ENCODE results near the gene OR4P4. TPM values are rescaled to one million over a fixed set of nuclear protein-coding genes. Genes with fewer than 3 reads are reported as not detected.

Gene OR4P4
- total RNA-seq, 1 donor from 2014 or later = not detected

DNA sequence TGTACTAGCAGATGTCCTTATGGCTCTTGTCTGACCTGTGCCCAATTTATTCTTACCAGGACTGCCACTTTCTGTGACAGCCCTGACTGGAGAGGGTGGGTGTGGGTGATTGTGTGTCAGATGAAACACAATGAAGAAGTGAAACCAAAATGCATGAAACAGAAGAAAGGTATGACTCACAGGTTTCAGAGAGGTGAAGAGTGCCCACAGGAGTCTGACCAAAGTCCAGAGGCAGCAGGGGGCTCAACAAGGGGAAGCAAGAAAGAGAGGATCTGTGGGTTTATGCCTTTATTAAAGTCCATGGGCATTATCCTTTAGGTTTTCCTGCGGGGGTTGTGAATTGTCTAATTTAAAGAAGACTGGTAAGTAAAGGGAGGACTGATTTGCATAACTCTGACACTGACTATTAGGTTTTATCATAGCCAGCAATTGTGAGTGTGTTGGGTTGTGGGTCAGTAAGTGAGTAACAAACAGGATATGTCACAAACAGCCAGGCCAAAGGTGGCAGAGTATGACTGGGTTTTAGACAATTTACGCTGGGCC lies 23.2 kb downstream of the OR4P4 start:
- Histone ChIP-seq H2AFZ (replicated peaks) (no peak overlapping the region), H3K9ac (no peak overlapping the region), H3K27ac (no peak overlapping the region), H3K27me3 (no peaks in the 10 kb centered on the region), H3K79me2 (ENCODE audit: low read depth) (no peaks in the 10 kb centered on the region), H3K4me1 (no peaks in the 10 kb centered on the region), H3K36me3 (no peaks in the 10 kb centered on the region), H3F3A (ENCODE audit: low read depth) (no peaks in the 10 kb centered on the region), H3K9me3 (ENCODE audit: low read depth) (no peaks in the 10 kb centered on the region), H3K4me2 (no peak overlapping the region), H4K20me1 (ENCODE audit: low read depth) (no peaks in the 10 kb centered on the region), H3K4me3 (no peak overlapping the region)
- H3K4me1 Mint-ChIP-seq = no peaks in the 10 kb centered on the region
- H3K27me3 Mint-ChIP-seq (ENCODE audit: insufficient read depth, low read depth) = no peaks in the 10 kb centered on the region
- no peak overlapping the region for H3K27ac Mint-ChIP-seq
- TF ChIP-seq EZH2phosphoT487 (IDR thresholded peaks at IDR 0.05) = no peak
- TF ChIP-seq, protein P1, sequence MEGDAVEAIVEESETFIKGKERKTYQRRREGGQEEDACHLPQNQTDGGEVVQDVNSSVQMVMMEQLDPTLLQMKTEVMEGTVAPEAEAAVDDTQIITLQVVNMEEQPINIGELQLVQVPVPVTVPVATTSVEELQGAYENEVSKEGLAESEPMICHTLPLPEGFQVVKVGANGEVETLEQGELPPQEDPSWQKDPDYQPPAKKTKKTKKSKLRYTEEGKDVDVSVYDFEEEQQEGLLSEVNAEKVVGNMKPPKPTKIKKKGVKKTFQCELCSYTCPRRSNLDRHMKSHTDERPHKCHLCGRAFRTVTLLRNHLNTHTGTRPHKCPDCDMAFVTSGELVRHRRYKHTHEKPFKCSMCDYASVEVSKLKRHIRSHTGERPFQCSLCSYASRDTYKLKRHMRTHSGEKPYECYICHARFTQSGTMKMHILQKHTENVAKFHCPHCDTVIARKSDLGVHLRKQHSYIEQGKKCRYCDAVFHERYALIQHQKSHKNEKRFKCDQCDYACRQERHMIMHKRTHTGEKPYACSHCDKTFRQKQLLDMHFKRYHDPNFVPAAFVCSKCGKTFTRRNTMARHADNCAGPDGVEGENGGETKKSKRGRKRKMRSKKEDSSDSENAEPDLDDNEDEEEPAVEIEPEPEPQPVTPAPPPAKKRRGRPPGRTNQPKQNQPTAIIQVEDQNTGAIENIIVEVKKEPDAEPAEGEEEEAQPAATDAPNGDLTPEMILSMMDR (IDR thresholded peaks at IDR 0.05) = no peak
- no peak for TF ChIP-seq EZH2 (IDR thresholded peaks at IDR 0.05)
- no peak for DNase-seq (ENCODE audit: low spot score)
- H3K36me3 Mint-ChIP-seq = no peaks in the 10 kb centered on the region
- no peak overlapping the region for H3K4me3 Mint-ChIP-seq
- peaks cover 3% of the 10 kb centered on the region for H3K9me3 Mint-ChIP-seq

DNA sequence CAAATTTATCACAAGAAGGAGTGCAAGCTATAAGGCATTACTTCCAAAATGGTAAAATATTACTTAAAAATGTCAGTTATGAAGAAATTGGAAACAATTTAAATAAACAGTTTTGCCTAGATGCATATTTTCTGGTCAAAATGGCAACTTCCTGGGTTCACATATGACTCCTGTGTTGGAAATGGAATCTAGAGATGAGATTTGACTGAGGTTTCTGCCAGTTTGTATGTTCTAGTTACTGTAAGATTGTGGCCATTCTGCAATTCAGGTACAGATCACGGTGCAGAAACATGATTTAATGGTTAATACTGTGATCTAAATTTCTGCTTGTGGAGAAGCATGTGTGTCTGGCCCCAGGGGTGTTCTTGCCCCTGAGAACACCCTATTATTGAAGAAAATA lies 23.7 kb downstream of the OR4P4 start:
- Histone ChIP-seq H3K36me3 (no peaks in the 10 kb centered on the region), H3K9me3 (ENCODE audit: low read depth) (no peaks in the 10 kb centered on the region), H4K20me1 (ENCODE audit: low read depth) (no peaks in the 10 kb centered on the region), H3K4me3 (no peak overlapping the region), H3K27ac (no peak overlapping the region), H3F3A (ENCODE audit: low read depth) (no peaks in the 10 kb centered on the region), H3K79me2 (ENCODE audit: low read depth) (no peaks in the 10 kb centered on the region), H3K4me2 (no peak overlapping the region), H2AFZ (replicated peaks) (no peak overlapping the region), H3K9ac (no peak overlapping the region), H3K27me3 (no peaks in the 10 kb centered on the region), H3K4me1 (no peaks in the 10 kb centered on the region)
- DNase-seq (ENCODE audit: low spot score) = no peak
- TF ChIP-seq, protein P1 (IDR thresholded peaks at IDR 0.05) = no peak
- TF ChIP-seq EZH2phosphoT487 (IDR thresholded peaks at IDR 0.05) (no peak), EZH2 (IDR thresholded peaks at IDR 0.05) (no peak)
- Mint-ChIP-seq H3K4me3 (no peak overlapping the region), H3K9me3 (peaks cover 3% of the 10 kb centered on the region), H3K27me3 (ENCODE audit: insufficient read depth, low read depth) (no peaks in the 10 kb centered on the region), H3K27ac (no peak overlapping the region), H3K4me1 (no peaks in the 10 kb centered on the region), H3K36me3 (no peaks in the 10 kb centered on the region)

DNA sequence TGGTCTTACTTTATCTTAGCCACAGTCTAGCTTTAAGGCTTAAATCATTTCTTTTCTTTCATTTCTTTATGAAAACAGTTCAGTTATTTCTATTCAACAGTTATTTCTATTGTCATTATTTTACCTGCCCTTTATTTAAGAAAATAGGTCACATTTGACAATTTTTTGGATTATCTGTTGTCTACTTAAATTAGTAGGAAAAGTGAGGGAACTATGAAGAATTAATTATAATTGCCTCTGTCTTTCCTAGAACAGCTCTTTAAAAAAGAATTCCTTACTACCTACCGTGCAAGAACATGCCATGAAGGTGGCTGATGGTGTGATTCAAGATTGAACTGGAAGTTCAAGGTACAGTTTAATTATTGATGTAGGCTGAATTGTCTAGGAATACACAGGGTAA lies 27.0 kb downstream of the OR4P4 start, which contains the start of gene OR4C6:
Gene OR4C6 (plus strand): TSS at position 301 of the 400 bp plus-strand sequence. CDS start 2,966 bp downstream, outside the sequence.
- Histone ChIP-seq H4K20me1 (ENCODE audit: low read depth) (no peaks in the 10 kb centered on the region), H3K4me2 (no peak within 1 kb of the TSS), H3K4me1 (no peaks in the 10 kb centered on the region), H3K79me2 (ENCODE audit: low read depth) (no peaks in the 10 kb centered on the region), H3K4me3 (no peak within 1 kb of the TSS), H3K36me3 (no peaks in the 10 kb centered on the region), H3K9me3 (ENCODE audit: low read depth) (peaks cover 9% of the 10 kb centered on the region), H2AFZ (replicated peaks) (no peak within 1 kb of the TSS), H3K27ac (no peak within 1 kb of the TSS), H3F3A (ENCODE audit: low read depth) (no peaks in the 10 kb centered on the region), H3K9ac (no peak within 1 kb of the TSS), H3K27me3 (no peaks in the 10 kb centered on the region)
- Mint-ChIP-seq H3K27me3 (ENCODE audit: insufficient read depth, low read depth) (no peaks in the 10 kb centered on the region), H3K4me1 (no peaks in the 10 kb centered on the region), H3K36me3 (no peaks in the 10 kb centered on the region), H3K9me3 (peaks cover 7% of the 10 kb centered on the region), H3K4me3 (no peak within 1 kb of the TSS), H3K27ac (no peak within 1 kb of the TSS)
- no peak for TF ChIP-seq EZH2 (IDR thresholded peaks at IDR 0.05)
- TF ChIP-seq EZH2phosphoT487 (IDR thresholded peaks at IDR 0.05) = no peak
- TF ChIP-seq, protein P1 (IDR thresholded peaks at IDR 0.05) = no peak
- no peak for DNase-seq (ENCODE audit: low spot score)
